Effector memory CD4-positive, alpha-beta T cell (primary cell): Measurements from ENCODE around the gene ETS1.

Experiments
- DNase-seq, 3 donors: peaks; one replicate each; pipeline ENCODE4 v3.0.0-alpha.2; 2020
- H3K27ac ChIP-seq: 2 replicates; pipeline ENCODE4 v1.7.0; 2013; ENCODE audit warnings: mild to moderate bottlenecking, low read length, moderate library complexity; ENCODE audit not compliant: insufficient read depth, poor library complexity, severe bottlenecking
- H3K27me3 ChIP-seq: replicated peaks from 2 replicates; pipeline ENCODE4 v1.7.0; 2013; ENCODE audit warnings: mild to moderate bottlenecking, low read length; ENCODE audit not compliant: insufficient read depth, control insufficient read depth, poor library complexity, severe bottlenecking
- H3K36me3 ChIP-seq: 2 replicates; pipeline ENCODE4 v1.7.0; 2013; ENCODE audit warnings: mild to moderate bottlenecking, low read length, moderate library complexity; ENCODE audit not compliant: control insufficient read depth, insufficient read depth
- H3K4me1 ChIP-seq: 2 replicates; pipeline ENCODE4 v1.7.0; 2013; ENCODE audit warnings: low read length, mild to moderate bottlenecking; ENCODE audit not compliant: control insufficient read depth, insufficient read depth, poor library complexity, severe bottlenecking
- H3K4me3 ChIP-seq: 2 replicates; pipeline ENCODE4 v1.7.0; 2013; ENCODE audit warnings: low read length, low read depth, mild to moderate bottlenecking; ENCODE audit not compliant: insufficient read depth, poor library complexity, severe bottlenecking
- H3K9me3 ChIP-seq: 2 replicates; pipeline ENCODE4 v1.7.0; 2013; ENCODE audit warnings: mild to moderate bottlenecking, low read length, moderate library complexity; ENCODE audit not compliant: control insufficient read depth

ETS1 gene

DNA sequence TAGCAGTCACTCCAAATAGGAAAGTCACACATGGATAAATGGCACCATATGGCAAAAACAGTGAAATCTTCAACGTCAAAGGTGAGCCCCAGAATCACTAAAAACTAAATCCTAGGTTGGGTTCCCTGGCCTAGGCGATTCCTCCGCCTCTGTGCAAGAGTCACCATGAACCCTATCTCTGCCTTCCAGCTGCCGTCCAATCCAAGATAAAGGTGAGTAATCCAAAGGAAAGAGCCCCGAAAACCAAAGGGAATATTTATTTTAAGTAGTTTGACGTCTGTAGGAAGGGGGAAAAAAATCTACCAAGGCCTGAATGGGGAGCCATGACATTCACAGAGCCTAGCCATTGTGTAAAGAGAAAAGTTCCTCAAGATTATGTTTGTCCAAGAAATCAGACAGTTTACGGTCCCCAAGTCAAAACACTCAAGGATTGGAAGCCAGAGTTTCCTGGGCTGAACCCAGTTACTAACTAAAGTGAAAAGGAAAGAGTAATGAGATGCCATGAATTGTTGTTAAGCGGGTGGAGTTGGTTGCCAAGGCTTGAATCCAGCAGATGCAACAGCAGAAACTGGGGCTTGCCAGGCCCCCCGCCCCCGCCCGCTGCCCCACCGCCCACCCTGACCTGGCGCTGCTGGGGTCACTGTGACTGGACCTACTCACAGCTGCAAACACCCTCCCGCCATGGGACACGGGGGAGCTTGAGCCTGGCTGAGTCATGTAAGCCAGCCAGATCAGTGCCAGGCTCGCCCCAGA, 39.7 kb upstream of the ETS1 start:
- H3K27ac ChIP-seq: peak overlapping the region; percentile 35

DNA sequence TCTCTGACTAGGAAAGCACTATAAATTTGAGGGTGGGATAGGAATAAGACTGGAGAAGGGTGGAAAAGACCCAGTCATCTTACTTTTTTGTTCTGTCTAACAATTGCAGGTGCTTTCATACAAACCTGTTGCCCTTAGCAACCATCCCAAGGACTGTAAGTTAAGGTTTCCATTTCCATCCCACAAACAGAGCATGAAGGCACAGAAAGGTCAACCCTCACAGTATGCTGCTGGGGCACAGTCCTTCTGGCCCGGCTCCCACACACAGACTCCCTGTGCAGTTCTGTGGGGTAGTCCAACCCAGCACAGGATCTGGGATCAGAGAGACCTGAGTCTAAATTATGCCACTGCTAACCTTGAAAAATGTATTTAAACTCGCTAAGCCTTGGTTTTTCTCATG, 38.4 kb upstream of the ETS1 start:
- peaks cover 59% of the 10 kb centered on the region for H3K4me1 ChIP-seq
- no peaks in the 10 kb centered on the region for H3K27me3 ChIP-seq
- H3K36me3 ChIP-seq: no peaks in the 10 kb centered on the region
- peak overlapping the region; percentile 75 for H3K27ac ChIP-seq
- DNase-seq: no peak
- no peak overlapping the region for H3K4me3 ChIP-seq
- H3K9me3 ChIP-seq: no peaks in the 10 kb centered on the region

More for the DNA sequence above, 39.7 kb upstream of the ETS1 start:
- no peak for DNase-seq
- Histone ChIP-seq H3K9me3 (no peaks in the 10 kb centered on the region), H3K27me3 (no peaks in the 10 kb centered on the region), H3K4me1 (peaks cover 59% of the 10 kb centered on the region), H3K4me3 (no peak overlapping the region), H3K36me3 (no peaks in the 10 kb centered on the region)

DNA sequence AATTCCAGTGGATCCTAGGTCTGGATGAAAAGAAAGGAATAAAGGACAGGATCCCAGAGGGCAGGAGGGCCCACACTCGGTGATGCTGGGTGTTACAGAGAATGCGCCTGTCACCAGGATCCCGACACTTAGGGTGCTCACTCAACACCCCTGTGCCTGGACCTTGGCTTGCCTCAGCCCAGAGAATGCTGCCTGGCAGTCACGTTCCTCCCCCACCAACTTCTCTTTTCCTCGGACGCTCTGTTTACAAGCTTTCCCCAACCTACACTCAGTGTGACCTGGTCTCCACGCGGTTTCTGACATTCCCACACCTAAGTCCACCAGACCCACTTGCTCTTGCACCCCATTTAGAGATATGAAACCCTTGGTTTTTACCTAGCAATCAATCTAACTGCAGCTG, 38.0 kb upstream of the ETS1 start:
- DNase-seq: no peak
- Histone ChIP-seq H3K27me3 (no peaks in the 10 kb centered on the region), H3K36me3 (no peaks in the 10 kb centered on the region), H3K27ac (peak overlapping the region; percentile 75), H3K4me3 (no peak overlapping the region), H3K4me1 (peaks cover 59% of the 10 kb centered on the region), H3K9me3 (no peaks in the 10 kb centered on the region)

DNA sequence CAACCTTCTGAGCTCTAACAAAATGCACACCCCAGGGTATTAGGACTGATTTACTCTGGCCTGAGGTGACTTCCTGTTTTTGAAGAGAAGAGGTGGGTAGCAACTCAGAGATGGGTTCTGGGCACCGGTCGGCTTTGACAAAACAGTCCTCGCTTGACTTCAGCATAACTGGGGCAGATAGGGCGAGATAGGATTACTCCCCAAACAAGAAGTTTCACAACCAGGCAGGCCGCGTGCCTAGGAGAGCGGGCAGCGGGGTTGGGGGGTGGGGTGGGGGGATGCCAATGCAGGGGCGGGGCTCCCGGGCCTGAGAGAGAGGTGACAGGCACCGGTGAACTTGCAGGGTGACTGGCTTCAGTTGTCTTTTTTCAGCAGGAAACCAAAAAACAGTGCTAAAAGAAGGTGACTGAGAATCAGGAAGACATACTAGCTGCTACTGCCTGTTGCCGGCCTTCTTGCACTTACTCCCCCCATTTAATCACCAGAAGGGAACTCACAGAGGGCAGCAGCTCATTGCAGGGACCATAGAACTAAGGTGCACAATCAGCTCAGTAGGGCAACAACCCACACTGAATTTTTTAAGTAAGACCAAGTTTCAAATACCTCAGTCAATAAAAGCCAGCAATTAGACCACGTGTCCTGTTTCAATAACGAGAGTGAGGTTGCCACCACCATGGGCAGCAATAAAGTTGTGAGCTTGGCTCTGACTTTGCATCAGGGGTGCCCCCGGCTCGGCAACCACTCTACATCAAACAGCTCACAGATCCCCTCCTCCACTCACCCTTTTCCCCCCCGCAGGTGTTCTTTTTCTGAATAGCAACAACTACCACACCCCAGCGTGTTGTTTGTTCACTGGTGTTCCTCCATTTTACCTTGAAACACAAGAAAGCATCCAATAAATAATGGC, 37.2 kb upstream of the ETS1 start:
- peak; percentile 41 to 71 (median 59) for DNase-seq
- Histone ChIP-seq H3K4me3 (peak overlapping the region; percentile 12), H3K9me3 (no peaks in the 10 kb centered on the region), H3K4me1 (peaks cover 54% of the 10 kb centered on the region), H3K27ac (peak overlapping the region; percentile 75), H3K27me3 (no peaks in the 10 kb centered on the region), H3K36me3 (no peaks in the 10 kb centered on the region)

DNA sequence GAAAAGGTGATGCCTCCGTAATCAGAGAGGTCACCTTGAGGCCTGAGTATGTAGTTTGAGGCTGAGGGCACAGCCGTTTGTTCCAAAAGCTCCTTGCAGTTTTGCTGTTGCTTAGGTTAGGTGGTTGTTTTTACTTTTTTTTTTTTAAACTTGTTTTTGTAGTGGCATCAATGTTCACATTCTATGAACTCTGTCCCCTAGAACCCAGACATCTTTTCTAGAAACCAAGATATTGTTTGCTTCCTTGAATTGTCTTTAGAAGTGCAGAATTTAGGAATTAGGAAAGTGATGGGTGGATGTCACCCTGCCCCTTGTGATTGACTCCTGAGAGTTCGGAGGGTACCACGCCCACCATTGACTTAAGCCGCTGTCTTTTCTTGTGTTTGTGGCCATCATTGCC, 35.7 kb upstream of the ETS1 start:
- no peak overlapping the region for H3K27ac ChIP-seq
- DNase-seq: no peak
- peaks cover 42% of the 10 kb centered on the region for H3K4me1 ChIP-seq
- no peaks in the 10 kb centered on the region for H3K36me3 ChIP-seq
- H3K27me3 ChIP-seq: no peaks in the 10 kb centered on the region
- H3K9me3 ChIP-seq: no peaks in the 10 kb centered on the region
- H3K4me3 ChIP-seq: no peak overlapping the region

DNA sequence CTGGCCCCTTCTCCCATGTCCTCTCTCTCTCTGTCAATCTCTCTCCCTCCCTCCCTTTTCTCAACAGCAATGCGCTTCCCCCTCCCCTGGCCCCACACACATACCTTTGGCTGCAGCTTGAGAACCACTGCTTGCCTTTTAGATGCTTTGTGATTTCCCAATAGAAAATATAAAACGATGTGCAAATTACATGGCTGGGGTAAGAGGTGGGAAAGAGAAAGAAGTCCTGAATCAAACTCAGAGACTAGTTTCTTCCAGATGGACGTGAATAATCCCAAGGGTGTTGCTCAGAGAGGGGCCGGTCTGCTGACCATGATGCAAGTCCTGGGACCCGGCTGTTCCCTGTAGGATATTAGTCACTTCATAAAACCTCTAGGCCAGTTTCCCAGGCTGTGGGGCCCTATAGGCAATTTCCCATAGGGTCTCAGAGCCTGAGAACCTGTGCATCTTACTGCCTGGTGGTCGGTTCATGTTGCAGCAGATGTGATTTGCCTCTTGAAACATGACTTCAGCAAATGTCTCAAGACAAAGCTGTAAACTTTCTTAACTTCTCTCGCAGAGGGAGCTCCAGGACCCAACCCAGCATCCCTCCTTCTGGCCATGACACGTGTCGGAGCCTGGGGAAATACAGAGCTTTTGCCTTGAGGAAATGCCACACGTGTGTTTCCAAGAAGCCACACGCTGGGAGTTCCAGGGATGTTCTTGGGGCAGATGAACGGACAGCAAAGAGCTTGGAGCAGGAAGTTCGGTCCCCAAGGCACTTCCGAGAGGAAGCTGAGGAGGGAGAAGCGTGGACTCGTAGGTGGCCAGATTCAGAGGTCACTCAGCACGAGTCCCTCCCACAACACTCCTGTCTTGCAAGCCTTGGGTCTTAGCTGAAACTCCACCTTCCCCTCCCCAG, 34.5 kb upstream of the ETS1 start:
- H3K36me3 ChIP-seq: no peaks in the 10 kb centered on the region
- no peak overlapping the region for H3K27ac ChIP-seq
- peaks cover 29% of the 10 kb centered on the region for H3K4me1 ChIP-seq
- H3K9me3 ChIP-seq: no peaks in the 10 kb centered on the region
- DNase-seq: no peak
- H3K4me3 ChIP-seq: no peak overlapping the region
- no peaks in the 10 kb centered on the region for H3K27me3 ChIP-seq

DNA sequence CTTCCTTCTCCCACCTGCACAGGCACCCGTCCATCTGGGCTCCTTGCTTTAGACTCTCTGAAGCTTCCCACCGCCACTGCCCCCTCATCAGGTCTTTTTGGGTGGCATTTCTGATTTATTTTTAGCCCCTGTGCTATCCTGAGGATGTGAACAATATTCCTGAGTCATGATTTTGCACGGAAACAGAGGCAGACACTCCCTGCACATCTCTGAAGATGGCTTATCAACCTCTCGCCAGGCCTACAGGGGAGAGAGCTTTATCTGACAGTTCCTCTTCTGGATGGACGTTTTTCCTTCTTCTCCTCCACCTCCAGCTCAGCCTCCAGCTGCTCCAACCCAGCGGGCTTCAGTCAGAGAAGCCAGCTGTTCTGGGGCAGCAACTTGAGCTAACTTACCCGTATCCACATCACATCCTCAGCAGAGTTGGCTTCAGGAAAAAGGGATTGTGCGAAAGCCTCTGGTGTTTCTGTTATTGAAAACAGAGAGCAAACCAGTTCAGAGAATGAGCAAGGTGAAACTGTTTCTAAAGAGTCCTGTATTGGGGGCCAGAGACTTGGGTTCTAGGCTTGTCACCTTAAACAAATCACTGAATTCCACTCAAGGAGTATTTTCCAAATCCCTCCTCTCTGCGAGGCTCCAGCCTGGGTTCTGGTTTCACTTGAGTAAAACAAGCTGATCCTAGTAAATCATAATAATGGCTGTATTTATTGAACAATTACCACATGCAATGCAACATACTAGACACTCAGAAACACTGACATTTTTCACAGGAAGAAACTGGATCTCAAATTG, 33.1 kb upstream of the ETS1 start:
- no peaks in the 10 kb centered on the region for H3K27me3 ChIP-seq
- DNase-seq: no peak
- peaks cover 16% of the 10 kb centered on the region for H3K4me1 ChIP-seq
- no peak overlapping the region for H3K4me3 ChIP-seq
- no peaks in the 10 kb centered on the region for H3K9me3 ChIP-seq
- no peaks in the 10 kb centered on the region for H3K36me3 ChIP-seq
- H3K27ac ChIP-seq: no peak overlapping the region

DNA sequence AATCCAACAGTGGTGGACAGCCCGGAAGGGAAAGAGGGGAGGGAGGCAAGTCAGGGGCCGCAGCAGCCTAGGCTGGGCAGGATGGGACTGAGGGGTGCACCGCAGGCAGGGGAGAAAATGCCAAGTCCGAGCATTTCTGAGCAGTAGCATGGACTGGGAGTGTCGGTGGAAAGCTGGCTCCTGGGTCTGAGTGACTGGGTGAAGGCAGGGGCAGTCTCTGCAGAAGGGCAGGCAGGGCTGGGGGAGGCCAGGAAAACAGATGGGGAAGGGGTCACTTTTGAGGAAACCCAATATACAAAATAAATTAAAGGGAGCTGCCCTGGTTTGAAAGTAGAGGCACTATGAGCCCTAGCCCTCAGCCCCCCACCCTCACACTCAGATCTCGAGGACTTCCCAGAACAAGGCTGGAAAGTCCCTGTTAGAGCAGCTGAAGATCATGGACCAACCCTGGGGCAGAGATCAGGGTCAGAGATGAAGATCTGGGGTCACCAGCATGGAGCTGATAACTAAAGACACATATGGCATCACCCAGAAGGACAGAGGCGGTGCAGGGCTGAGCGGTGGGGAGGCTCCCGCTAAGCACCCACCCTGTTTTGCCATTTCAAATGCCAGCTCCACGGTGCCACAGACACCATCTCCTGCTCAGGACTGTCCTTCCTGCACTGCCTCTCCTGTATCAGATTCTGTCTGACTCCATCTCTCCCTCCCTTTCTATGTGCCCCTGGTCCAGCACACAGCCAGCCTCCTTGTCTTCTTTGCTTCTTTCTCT, 32.4 kb upstream of the ETS1 start:
- DNase-seq: no peak
- Histone ChIP-seq H3K9me3 (no peaks in the 10 kb centered on the region), H3K27me3 (no peaks in the 10 kb centered on the region), H3K4me1 (peaks cover 8% of the 10 kb centered on the region), H3K27ac (no peak overlapping the region), H3K4me3 (no peak overlapping the region), H3K36me3 (no peaks in the 10 kb centered on the region)

DNA sequence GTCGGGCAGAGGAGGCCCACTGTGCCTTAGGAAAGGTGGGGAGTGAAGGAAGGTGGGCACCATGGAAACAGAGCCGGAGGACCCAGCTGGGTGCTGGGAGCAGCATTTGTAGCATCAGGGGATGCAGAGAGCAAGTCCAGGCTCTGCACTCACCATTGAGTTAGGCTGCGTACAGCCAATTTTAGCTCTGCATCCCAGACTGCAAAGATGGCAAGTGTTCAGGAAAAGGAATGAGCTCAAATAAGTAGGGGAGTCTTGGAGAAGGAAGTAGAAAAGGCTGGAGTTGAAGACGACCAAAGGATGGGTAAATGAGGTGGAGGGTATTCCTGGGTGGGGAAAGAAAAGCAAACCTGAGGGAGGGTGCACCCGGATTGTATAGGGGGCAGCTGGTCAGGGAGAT, 31.6 kb upstream of the ETS1 start:
- Histone ChIP-seq H3K4me1 (peaks cover 2% of the 10 kb centered on the region), H3K36me3 (no peaks in the 10 kb centered on the region), H3K4me3 (no peak overlapping the region), H3K9me3 (no peaks in the 10 kb centered on the region), H3K27ac (no peak overlapping the region), H3K27me3 (no peaks in the 10 kb centered on the region)
- DNase-seq: no peak
